KOPT-K1 (cell line): ENCODE measurements around the gene KIF14.
"Not testable (repeated sequence)": the region's sequence is repeated elsewhere in the genome, so short reads cannot be mapped to it uniquely, and the experiment has no call there.

ENCODE experiments used
- H3K27ac ChIP-seq: fragments of 200-600 bp; sonication (generic); 2 replicates; pipeline ENCODE4 v1.5.1; 2016; ENCODE audit warnings: antibody characterized with exemption, mild to moderate bottlenecking, low read depth, low read length; ENCODE audit not compliant: poor library complexity, severe bottlenecking
- H3K36me3 ChIP-seq: fragments of 200-600 bp; sonication (generic); 2 replicates; pipeline ENCODE4 v1.5.1; 2017; ENCODE audit warnings: antibody characterized with exemption, mild to moderate bottlenecking, low read length, moderate library complexity; ENCODE audit not compliant: insufficient read depth
- H3K9me3 ChIP-seq: fragments of 200-600 bp; sonication (generic); 2 replicates; pipeline ENCODE4 v1.5.1; 2017; ENCODE audit warnings: antibody characterized with exemption, low read length, mild to moderate bottlenecking; ENCODE audit not compliant: insufficient read depth, poor library complexity, severe bottlenecking

The KIF14 gene

DNA sequence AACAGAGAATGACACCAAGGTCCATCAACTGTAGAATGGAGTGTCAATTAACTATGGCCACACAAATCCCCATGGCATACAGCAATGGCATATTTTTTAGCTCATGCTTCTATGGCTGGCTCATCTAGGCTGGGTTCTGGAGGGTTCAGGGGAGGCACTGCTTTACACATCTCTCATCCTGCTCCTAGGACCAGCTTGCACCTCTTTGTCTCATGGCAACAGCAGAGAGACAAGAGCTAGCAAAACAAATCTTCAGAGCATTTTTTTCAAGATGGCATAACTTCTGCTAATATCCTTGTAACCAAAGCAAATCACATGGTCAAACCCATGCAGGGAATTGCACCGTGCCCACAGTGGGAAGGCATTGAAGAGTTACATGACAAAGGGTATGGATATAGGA, 82.4 kb downstream of the KIF14 start:
- Histone ChIP-seq H3K9me3 (no peaks in the 10 kb centered on the region), H3K36me3 (no peaks in the 10 kb centered on the region), H3K27ac (no peak overlapping the region)

DNA sequence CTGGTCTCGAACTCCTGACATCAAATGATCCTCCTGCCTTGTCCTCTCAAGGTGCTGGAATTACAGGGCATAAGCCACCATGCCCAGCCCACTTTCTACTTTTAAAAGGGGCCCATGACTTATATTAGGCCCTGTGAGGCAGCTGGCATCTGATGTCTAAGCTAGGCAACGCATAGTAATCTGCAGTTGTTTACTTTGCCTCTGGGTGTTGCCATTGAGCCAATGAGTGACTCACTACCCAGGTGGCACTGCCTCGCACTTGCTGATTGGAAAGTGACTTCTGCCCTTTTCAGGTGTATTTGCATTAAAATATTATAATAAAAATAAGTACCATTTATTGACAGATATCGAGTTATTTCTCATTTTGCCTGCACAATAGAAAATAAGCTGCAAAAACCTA, 84.9 kb downstream of the KIF14 start:
- H3K9me3 ChIP-seq, result no peaks in the 10 kb centered on the region
- no peaks in the 10 kb centered on the region for H3K36me3 ChIP-seq
- no peak overlapping the region for H3K27ac ChIP-seq

DNA sequence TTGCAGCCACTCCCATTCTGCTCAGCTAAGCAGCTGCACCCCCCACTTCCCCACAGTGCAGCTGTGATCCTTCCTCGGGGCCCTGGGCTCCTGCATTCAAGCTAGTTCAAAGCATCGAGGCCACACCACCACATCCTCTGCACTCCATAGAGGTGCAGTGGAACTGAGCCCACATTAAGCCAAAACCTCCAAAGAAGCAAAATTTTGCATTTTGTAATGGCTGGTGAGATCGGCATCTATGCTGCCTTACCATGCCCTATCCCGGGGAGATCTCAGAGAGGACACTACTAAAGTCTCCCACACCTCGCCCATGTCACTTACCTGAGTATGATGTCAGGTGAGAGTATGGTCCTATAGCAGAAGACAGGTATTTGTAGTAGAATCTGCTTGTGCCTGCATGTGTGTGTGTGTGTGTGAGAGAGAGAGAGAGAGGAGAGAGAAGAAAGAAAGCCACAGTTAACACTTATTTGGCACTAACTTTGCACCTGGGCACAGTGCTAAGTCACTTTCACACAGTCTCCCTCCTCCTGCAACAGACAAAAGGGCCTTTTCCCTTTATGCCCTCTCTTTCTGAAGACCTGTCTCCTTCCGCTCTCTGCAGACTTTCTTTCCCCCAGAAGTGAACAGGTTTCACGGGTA, 89.8 kb downstream of the KIF14 start:
- Histone ChIP-seq H3K9me3 (no peaks in the 10 kb centered on the region), H3K27ac (peak overlapping the region; percentile 85), H3K36me3 (no peaks in the 10 kb centered on the region)

DNA sequence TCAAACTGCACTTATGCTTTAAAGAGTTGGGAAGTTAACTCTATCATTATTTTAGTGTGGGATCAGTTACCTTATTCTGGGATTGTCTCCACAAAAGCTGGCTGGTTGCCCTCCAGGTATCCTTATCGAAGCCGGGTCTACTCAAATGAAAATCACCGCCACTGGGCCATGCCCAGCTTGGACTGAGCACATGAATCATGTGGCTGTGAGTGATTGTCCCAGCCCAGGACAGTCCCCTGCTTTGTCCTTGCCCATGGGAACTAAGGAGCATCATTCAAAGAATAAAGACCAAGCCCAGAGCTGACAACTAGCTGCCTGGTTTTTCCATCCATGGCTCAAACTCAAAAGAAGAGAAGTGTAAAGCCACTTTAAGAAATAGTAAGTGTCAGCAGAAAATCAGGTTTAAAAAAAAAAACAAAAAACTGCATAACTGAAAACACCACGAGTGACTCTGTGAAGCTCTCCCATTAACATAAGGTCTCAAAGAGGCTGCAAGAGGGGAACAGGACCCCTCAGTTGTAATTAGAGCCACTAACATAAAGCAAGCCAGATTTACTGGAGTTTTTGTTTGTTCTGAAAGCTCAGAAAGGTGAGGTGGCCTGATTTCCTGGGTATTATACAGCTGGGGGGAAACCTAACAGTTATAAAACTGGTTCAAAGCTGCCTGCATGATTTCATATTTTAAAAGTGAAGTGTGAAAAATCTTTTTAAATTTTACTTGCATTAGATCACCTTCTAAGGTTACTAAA, 91.5 kb downstream of the KIF14 start:
- Histone ChIP-seq H3K36me3 (no peaks in the 10 kb centered on the region), H3K27ac (peak overlapping the region; percentile 85)

GRCh38 chr1:200527670-200528069, 92.9 kb downstream of the KIF14 start:
- H3K36me3 ChIP-seq, result no peaks in the 10 kb centered on the region
- no peaks in the 10 kb centered on the region for H3K9me3 ChIP-seq
- no peak overlapping the region for H3K27ac ChIP-seq

More for the DNA sequence above, 91.5 kb downstream of the KIF14 start:
- no peaks in the 10 kb centered on the region for H3K9me3 ChIP-seq

- H3K36me3 ChIP-seq, result no peaks in the 10 kb centered on the region
- H3K9me3 ChIP-seq, result no peaks in the 10 kb centered on the region
- no peak overlapping the region for H3K27ac ChIP-seq
Measured at GRCh38 chr1:200526709-200527612, 93.6 kb downstream of the KIF14 start.

- Histone ChIP-seq H3K9me3 (no peaks in the 10 kb centered on the region), H3K36me3 (no peaks in the 10 kb centered on the region), H3K27ac (no peak overlapping the region)
Measured at GRCh38 chr1:200525090-200525987, 95.2 kb downstream of the KIF14 start.

GRCh38 chr1:200524551-200524950, 96.0 kb downstream of the KIF14 start:
- not testable (repeated sequence) for H3K36me3 ChIP-seq, H3K9me3 ChIP-seq, H3K27ac ChIP-seq

DNA sequence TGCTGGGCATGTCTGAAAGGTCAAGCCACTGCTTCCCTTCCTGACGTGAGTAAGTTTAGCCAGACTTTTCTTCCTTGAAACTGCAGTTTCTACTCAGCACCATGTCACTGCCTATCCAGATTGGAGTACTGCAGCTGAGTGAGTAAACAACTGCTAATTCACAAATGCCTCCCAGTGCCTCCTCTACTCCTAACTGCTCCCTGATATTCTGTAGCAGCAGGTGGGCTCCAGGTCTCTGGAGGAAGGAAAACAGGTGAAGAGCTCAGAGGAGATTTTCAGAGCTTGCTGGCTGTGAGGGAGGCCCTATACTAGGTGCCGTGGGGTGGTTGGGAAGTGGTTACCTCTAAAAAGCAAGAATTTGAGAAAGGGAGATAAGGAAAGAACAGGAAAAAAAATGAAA, 96.5 kb downstream of the KIF14 start:
- no peaks in the 10 kb centered on the region for H3K9me3 ChIP-seq
- H3K36me3 ChIP-seq, result no peaks in the 10 kb centered on the region
- H3K27ac ChIP-seq, result no peak overlapping the region

DNA sequence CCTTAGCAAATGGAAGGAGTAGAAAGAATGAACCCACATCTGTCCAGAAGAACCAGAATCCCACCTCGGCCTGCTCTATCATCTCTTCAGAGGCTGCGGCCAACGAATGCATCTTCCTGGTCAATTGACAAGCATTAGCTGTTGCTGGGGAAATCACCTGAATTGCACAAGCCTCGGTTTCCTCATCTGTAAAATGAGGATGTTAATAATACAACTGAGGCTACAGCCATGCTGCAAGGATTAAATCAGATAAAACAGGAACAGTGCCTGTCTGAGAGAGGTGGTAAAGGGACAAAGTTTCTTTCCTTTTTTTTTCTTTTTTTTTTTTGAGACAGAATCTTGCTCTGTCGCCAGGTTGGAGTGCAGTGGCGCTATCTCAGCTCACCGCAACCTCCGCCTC, 99.8 kb downstream of the KIF14 start:
- no peaks in the 10 kb centered on the region for H3K36me3 ChIP-seq
- no peaks in the 10 kb centered on the region for H3K9me3 ChIP-seq
- no peak overlapping the region for H3K27ac ChIP-seq

DNA sequence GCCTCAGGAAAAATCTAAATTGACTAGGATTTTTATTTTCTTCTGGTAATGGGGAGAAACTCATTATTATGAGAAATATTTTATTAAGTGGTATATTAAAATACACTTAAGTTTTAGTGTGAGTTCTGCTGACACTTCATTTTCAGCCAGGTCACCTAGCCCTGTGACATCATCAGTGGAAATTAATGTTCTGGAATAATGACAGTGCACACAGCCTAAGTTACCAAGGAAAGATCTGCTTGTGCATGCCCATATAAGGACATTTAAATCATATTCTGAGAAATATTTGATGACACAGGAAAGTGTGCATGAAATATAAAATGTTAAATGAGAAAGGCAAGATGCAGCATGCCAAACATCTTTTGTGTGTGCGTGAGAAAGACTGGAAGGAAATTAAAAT, 102.0 kb downstream of the KIF14 start:
- no peaks in the 10 kb centered on the region for H3K36me3 ChIP-seq
- no peaks in the 10 kb centered on the region for H3K9me3 ChIP-seq
- H3K27ac ChIP-seq, result no peak overlapping the region

DNA sequence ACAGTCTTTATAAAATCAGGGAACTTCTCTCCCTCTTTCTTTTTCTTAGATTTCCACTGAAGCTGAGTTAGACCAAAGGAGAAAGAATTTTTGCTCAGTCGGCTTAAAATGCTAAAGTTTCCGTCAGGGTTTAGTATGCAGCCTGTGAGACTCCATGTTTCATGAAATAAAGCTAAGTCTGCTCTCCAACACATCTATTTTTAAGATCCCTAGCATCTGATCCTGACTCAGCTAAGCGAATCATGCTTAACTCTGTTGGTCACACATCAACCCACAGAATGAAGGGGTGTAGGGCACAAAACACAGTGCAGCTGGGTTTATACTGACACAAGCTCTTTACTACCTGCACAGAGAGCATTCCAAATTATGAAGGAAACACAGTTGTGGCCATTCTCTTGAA, 108.4 kb downstream of the KIF14 start:
- H3K27ac ChIP-seq, result no peak overlapping the region
- no peaks in the 10 kb centered on the region for H3K9me3 ChIP-seq
- H3K36me3 ChIP-seq, result no peaks in the 10 kb centered on the region

- Histone ChIP-seq H3K9me3 (no peaks in the 10 kb centered on the region), H3K36me3 (no peaks in the 10 kb centered on the region), H3K27ac (no peak overlapping the region)
Measured at GRCh38 chr1:200510228-200510623, 110.3 kb downstream of the KIF14 start.

GRCh38 chr1:200506471-200506870, 114.1 kb downstream of the KIF14 start:
- Histone ChIP-seq H3K27ac (no peak overlapping the region), H3K9me3 (no peaks in the 10 kb centered on the region), H3K36me3 (no peaks in the 10 kb centered on the region)
